HCT116 (cell line): ENCODE measurements around the gene SIX6. TPM values are rescaled to one million over a fixed set of nuclear protein-coding genes. Genes with fewer than 3 reads are reported as not detected.

ENCODE experiments used
- ATAC-seq: fragments of 200-7000 bp; cut with Tn5 transposase; 2 replicates; pipeline ENCODE4 v1.9.1; 2020; ENCODE audit warnings: mild to moderate bottlenecking, moderate library complexity
- BruUV-seq: library from RNA; stranded (reverse); fragments of 400-500 nt; replicated peaks from 2 replicates; lab custom pipeline; 2021; lab: Mats Ljungman, UMichigan
- CTCF ChIA-PET: fragments of 300-600 bp; sonication (Branson Sonifier 250); formaldehyde crosslinking; loops from one replicate; lab custom pipeline; 2021; ENCODE audit warnings: antibody characterized with exemption; lab: Charles Lee
- POLR2A ChIA-PET: fragments of 300-600, 350-600 bp; sonication (Branson Sonifier 250); formaldehyde crosslinking; loops from one replicate; lab custom pipeline; 2021; ENCODE audit warnings: antibody characterized with exemption; lab: Charles Lee
- RAD21 ChIA-PET, 2 experiments: fragments of 300-600 bp; sonication (Branson Sonifier 250); formaldehyde crosslinking; loops; one replicate each; lab custom pipeline; 2023; ENCODE audit warnings: low total read pairs in 2 of 2; ENCODE audit not compliant: uncharacterized antibody in 2 of 2, unreplicated experiment in 2 of 2, low non-redundant PET in 1 of 2; lab: Charles Lee
- DNase-seq: peaks from one replicate; pipeline ENCODE4 v3.0.0-alpha.2; 2010; ENCODE audit warnings: low read depth, low spot score
- H2AFZ ChIP-seq: fragments of 200-600 bp; shearing (Covaris generic), sonication (generic); 2 replicates; pipeline ENCODE4 v1.6.1; 2017; ENCODE audit warnings: low read depth, mixed run types, mixed read lengths, antibody characterized with exemption, low read length; ENCODE audit not compliant: poor library complexity, severe bottlenecking
- H3K27ac ChIP-seq: 2 replicates; pipeline ENCODE4 v1.5.1; 2012; ENCODE audit warnings: low read depth, low read length
- H3K27me3 ChIP-seq: fragments of 200-600 bp; sonication (generic); 2 replicates; pipeline ENCODE4 v1.6.1; 2016; ENCODE audit warnings: mixed run types, low read length, mixed read lengths; ENCODE audit not compliant: insufficient read depth
- H3K36me3 ChIP-seq, 2 experiments: fragments of 200-500 bp in 1 of 2; fragments of 200-600 bp in 1 of 2; sonication (Bioruptor generic) in 1 of 2; sonication (generic) in 1 of 2; 2 replicates each; pipeline versions ENCODE4 v1.5.1 to v1.6.1; 2014 to 2016; ENCODE audit warnings: low read length in 2 of 2, inconsistent platforms in 1 of 2, mixed read lengths in 1 of 2, mixed run types in 1 of 2; ENCODE audit not compliant: insufficient read depth in 2 of 2, control insufficient read depth in 1 of 2
- H3K4me1 ChIP-seq, 2 experiments: fragments of 200-600 bp in 1 of 2; sonication (generic) in 1 of 2; 2 replicates each; pipeline versions ENCODE4 v1.5.1 to v1.6.1; 2012 to 2017; ENCODE audit warnings: low read length in 2 of 2, inconsistent platforms in 1 of 2, mild to moderate bottlenecking in 1 of 2, mixed read lengths in 1 of 2, mixed run types in 1 of 2, moderate library complexity in 1 of 2; ENCODE audit not compliant: insufficient read depth in 2 of 2, control insufficient read depth in 1 of 2
- H3K4me2 ChIP-seq: fragments of 200-600 bp; sonication (generic); 2 replicates; pipeline ENCODE4 v1.6.1; 2017; ENCODE audit warnings: mixed run types, low read length, mixed read lengths
- H3K4me3 ChIP-seq, 2 experiments: fragments of 200-600 bp in 1 of 2; sonication (generic) in 1 of 2; replicated peaks in 1 of 2; 2 replicates each; pipeline ENCODE4 v1.5.1; 2011 to 2016; ENCODE audit warnings: low read length in 2 of 2, control low read depth in 1 of 2, low read depth in 1 of 2, mild to moderate bottlenecking in 1 of 2, mixed read lengths in 1 of 2, mixed run types in 1 of 2
- H3K79me2 ChIP-seq: fragments of 200-600 bp; sonication (generic); 2 replicates; pipeline ENCODE4 v1.6.1; 2017; ENCODE audit warnings: mild to moderate bottlenecking, mixed run types, low read length, moderate library complexity, mixed read lengths; ENCODE audit not compliant: insufficient read depth
- H3K9ac ChIP-seq: fragments of 200-600 bp; sonication (generic); 2 replicates; pipeline ENCODE4 v1.6.1; 2016; ENCODE audit warnings: low read length, mixed read lengths
- H3K9me2 ChIP-seq: fragments of 200-600 bp; sonication (generic), shearing (Covaris generic); 2 replicates; pipeline ENCODE4 v1.6.1; 2017; ENCODE audit warnings: mixed run types, mild to moderate bottlenecking, moderate library complexity; ENCODE audit not compliant: insufficient read depth
- H3K9me3 ChIP-seq, 2 experiments: fragments of 200-500 bp in 1 of 2; fragments of 200-600 bp in 1 of 2; sonication (Bioruptor generic) in 1 of 2; sonication (generic) in 1 of 2; 2 replicates each; pipeline ENCODE4 v1.6.1; 2014 to 2017; ENCODE audit warnings: low read length in 2 of 2, mixed read lengths in 2 of 2, inconsistent platforms in 1 of 2, low read depth in 1 of 2, mild to moderate bottlenecking in 1 of 2, mixed run types in 1 of 2, moderate library complexity in 1 of 2; ENCODE audit not compliant: control insufficient read depth in 1 of 2, insufficient read depth in 1 of 2
- H4K20me1 ChIP-seq: fragments of 200-600 bp; sonication (generic), shearing (Covaris generic); 2 replicates; pipeline ENCODE4 v1.6.1; 2017; ENCODE audit warnings: mixed run types, mild to moderate bottlenecking, moderate library complexity; ENCODE audit not compliant: insufficient read depth
- EGR1 ChIP-seq: IDR thresholded peaks from 2 replicates; pipeline ENCODE4 v1.6.1; 2012; ENCODE audit warnings: low read depth
- FOSL1 ChIP-seq: IDR thresholded peaks from 2 replicates; pipeline ENCODE4 v1.6.1; 2012; ENCODE audit warnings: low read depth
- JUND ChIP-seq: IDR thresholded peaks from 2 replicates; pipeline ENCODE4 v1.6.1; 2012
- POLR2AphosphoS5 ChIP-seq: IDR thresholded peaks from 2 replicates; pipeline ENCODE4 v1.6.1; 2011; ENCODE audit warnings: mild to moderate bottlenecking, low read depth, low read length, moderate library complexity
- REST ChIP-seq: IDR thresholded peaks from 2 replicates; pipeline ENCODE4 v1.6.1; 2012; ENCODE audit warnings: low read depth
- SP1 ChIP-seq: IDR thresholded peaks from 2 replicates; pipeline ENCODE4 v1.6.1; 2012; ENCODE audit warnings: low read depth
- YY1 ChIP-seq: IDR thresholded peaks from 2 replicates; pipeline ENCODE4 v1.6.1; 2011; ENCODE audit warnings: low read length, low read depth, moderate library complexity, mild to moderate bottlenecking; ENCODE audit not compliant: insufficient replicate concordance; ENCODE audit errors: extremely low read depth
- ZNF274 ChIP-seq: fragments of 200-500 bp; sonication (Bioruptor generic); IDR thresholded peaks from 2 replicates; pipeline ENCODE4 v1.6.1; 2014; ENCODE audit warnings: mild to moderate bottlenecking, low read depth, low read length, inconsistent platforms
- intact Hi-C: fragments of 100-400 bp; cut with micrococcal nuclease; formaldehyde crosslinking; loops from 2 replicates; pipeline ENCODE4 v1.10.0; 2022
- total RNA-seq: library from RNA; stranded (reverse); gene quantifications from one replicate; pipeline ENCODE4 v1.2.1, GENCODE V29; 2021; ENCODE audit not compliant: unreplicated experiment
- TF ChIP-seq, protein P1 (sequence below): IDR thresholded peaks from 2 replicates; pipeline ENCODE4 v1.6.1; 2011; ENCODE audit warnings: mild to moderate bottlenecking, low read length, moderate library complexity; ENCODE audit not compliant: insufficient replicate concordance; ENCODE audit errors: extremely low read depth

Gene SIX6
- total RNA-seq, 1 experiment from 2014 or later: not detected

- ChIA-PET RAD21 (no interaction called here), CTCF (interaction anchor here (1.2 kb wide), 1 partner anchor 17 kb away, joined by 3 read pairs; no protein-coding TSS in a partner anchor), POLR2A (no interaction called here)
- Histone ChIP-seq H3K4me2 (no peak overlapping the region), H4K20me1 (no peaks in the 10 kb centered on the region), H3K9ac (no peak overlapping the region), H3K27ac (no peak overlapping the region), H3K27me3 (no peaks in the 10 kb centered on the region), H2AFZ (no peak overlapping the region), H3K36me3 (no peaks in the 10 kb centered on the region), H3K79me2 (no peaks in the 10 kb centered on the region), H3K4me1 (no peaks in the 10 kb centered on the region), H3K4me3 (no peak overlapping the region), H3K9me3 (peaks cover 0 to 7% of the 10 kb centered on the region in 2 experiments; a peak in 2 of 4 replicates), H3K9me2 (no peaks in the 10 kb centered on the region)
- no TSS peak for BruUV-seq
- ATAC-seq: no peak
- intact Hi-C loops: no loop called here
- DNase-seq: no peak
- TF ChIP-seq REST: no peak
These were observed 35.7 kb downstream of the SIX6 start for GRCh38 chr14:60544659-60545058.

GRCh38 chr14:60553808-60554207 is 44.9 kb downstream of the SIX6 start:
- CTCF ChIA-PET: no interaction called here
- H2AFZ ChIP-seq: no peak overlapping the region
- no peaks in the 10 kb centered on the region for H3K9me3 ChIP-seq
- no peaks in the 10 kb centered on the region for H3K79me2 ChIP-seq
- H3K4me1 ChIP-seq: no peaks in the 10 kb centered on the region
- DNase-seq (no peak), ATAC-seq (no peak)
- BruUV-seq: no TSS peak
- H3K27ac ChIP-seq: no peak overlapping the region
- no peaks in the 10 kb centered on the region for H3K9me2 ChIP-seq
- no peak overlapping the region for H3K4me2 ChIP-seq
- no peak overlapping the region for H3K4me3 ChIP-seq
- RAD21 ChIA-PET: no interaction called here
- no peaks in the 10 kb centered on the region for H3K27me3 ChIP-seq
- H3K36me3 ChIP-seq: no peaks in the 10 kb centered on the region
- no peaks in the 10 kb centered on the region for H4K20me1 ChIP-seq
- intact Hi-C loops: no loop called here
- H3K9ac ChIP-seq: no peak overlapping the region
- POLR2A ChIA-PET: no interaction called here
- TF ChIP-seq, protein P1, sequence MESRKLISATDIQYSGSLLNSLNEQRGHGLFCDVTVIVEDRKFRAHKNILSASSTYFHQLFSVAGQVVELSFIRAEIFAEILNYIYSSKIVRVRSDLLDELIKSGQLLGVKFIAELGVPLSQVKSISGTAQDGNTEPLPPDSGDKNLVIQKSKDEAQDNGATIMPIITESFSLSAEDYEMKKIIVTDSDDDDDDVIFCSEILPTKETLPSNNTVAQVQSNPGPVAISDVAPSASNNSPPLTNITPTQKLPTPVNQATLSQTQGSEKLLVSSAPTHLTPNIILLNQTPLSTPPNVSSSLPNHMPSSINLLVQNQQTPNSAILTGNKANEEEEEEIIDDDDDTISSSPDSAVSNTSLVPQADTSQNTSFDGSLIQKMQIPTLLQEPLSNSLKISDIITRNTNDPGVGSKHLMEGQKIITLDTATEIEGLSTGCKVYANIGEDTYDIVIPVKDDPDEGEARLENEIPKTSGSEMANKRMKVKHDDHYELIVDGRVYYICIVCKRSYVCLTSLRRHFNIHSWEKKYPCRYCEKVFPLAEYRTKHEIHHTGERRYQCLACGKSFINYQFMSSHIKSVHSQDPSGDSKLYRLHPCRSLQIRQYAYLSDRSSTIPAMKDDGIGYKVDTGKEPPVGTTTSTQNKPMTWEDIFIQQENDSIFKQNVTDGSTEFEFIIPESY: no peak
- no peak for TF ChIP-seq YY1
- TF ChIP-seq SP1: no peak
- no peak for TF ChIP-seq POLR2AphosphoS5
- TF ChIP-seq FOSL1: no peak
- no peak for TF ChIP-seq EGR1
- no peak for TF ChIP-seq JUND
- no peak for TF ChIP-seq ZNF274
